ENCODE results near the gene PTGS1. TPM values are rescaled to one million over a fixed set of nuclear protein-coding genes. Genes with fewer than 3 reads are reported as not detected.

Gene PTGS1
- total and polyA plus RNA-seq, 9 of the 15 experiments (the other 6 are each of a cell fraction or from before 2014, with no cell fraction given) = 3.4 to 12.9 (median 5.3) TPM

- TF ChIP-seq CREB3 (tag; conservative IDR thresholded peaks at IDR 0.05; ENCODE audit: low read depth) = no peak
- no peak for TF ChIP-seq MYNN (IDR thresholded peaks at IDR 0.05)
- TF ChIP-seq MYNN (CRISPR knock-in tag; IDR thresholded peaks at IDR 0.05) = no peak
- no peak for TF ChIP-seq ZNF12 (CRISPR knock-in tag; IDR thresholded peaks at IDR 0.05)
- no peak for TF ChIP-seq REST (IDR thresholded peaks at IDR 0.05; ENCODE audit: borderline replicate concordance)
- TF ChIP-seq REST (CRISPR knock-in tag; IDR thresholded peaks at IDR 0.05; ENCODE audit: low read depth) = no peak
- no peak for TF ChIP-seq FOXJ3 (CRISPR knock-in tag; IDR thresholded peaks at IDR 0.05)
- TF ChIP-seq NFIX (CRISPR knock-in tag; IDR thresholded peaks at IDR 0.05; ENCODE audit: low read depth) = no peak
- TF ChIP-seq ZNF518B (CRISPR knock-in tag; IDR thresholded peaks at IDR 0.05) = no peak
- no peak for TF ChIP-seq GATAD2B (IDR thresholded peaks at IDR 0.05; ENCODE audit: borderline replicate concordance)
- TF ChIP-seq RAD51 (IDR thresholded peaks at IDR 0.05; ENCODE audit: borderline replicate concordance, low read depth) = no peak
- TF ChIP-seq POLR3G (IDR thresholded peaks at IDR 0.05; ENCODE audit: extremely low read depth, insufficient read length, insufficient replicate concordance) = no peak
Observed at GRCh38 chr9:122389799-122390481, 19.1 kb downstream of the PTGS1 start (continued).
